Progenitor cell of endocrine pancreas (in vitro differentiated cells): ENCODE results near the gene ACACB. TPM values are rescaled to one million over a fixed set of nuclear protein-coding genes. Genes with fewer than 3 reads are reported as not detected.

Experiments used
- DNase-seq: peaks from one replicate; pipeline ENCODE4 v3.0.0; 2021; ENCODE audit warnings: low spot score; ENCODE audit not compliant: unreplicated experiment
- H3K27ac Mint-ChIP-seq: 2 replicates; pipeline ENCODE4 v1.8.0; 2021; ENCODE audit warnings: mild to moderate bottlenecking, moderate library complexity, mixed read lengths
- H3K27me3 Mint-ChIP-seq: 2 replicates; pipeline ENCODE4 v1.8.0; 2021; ENCODE audit warnings: mixed read lengths
- H3K36me3 Mint-ChIP-seq: 2 replicates; pipeline ENCODE4 v1.8.0; 2022; ENCODE audit warnings: mixed read lengths; ENCODE audit not compliant: insufficient read depth
- H3K4me1 Mint-ChIP-seq: 2 replicates; pipeline ENCODE4 v1.8.0; 2021; ENCODE audit warnings: low read depth, mixed read lengths
- H3K4me3 Mint-ChIP-seq: 2 replicates; pipeline ENCODE4 v1.8.0; 2021; ENCODE audit warnings: low read depth, mild to moderate bottlenecking, moderate library complexity, mixed read lengths
- H3K9me3 Mint-ChIP-seq: 2 replicates; pipeline ENCODE4 v1.8.0; 2021; ENCODE audit warnings: low read depth, mixed read lengths
- long read RNA-seq: library from polyadenylated mRNA; unstranded; transcript quantifications from one replicate; pipeline ENCODE4 v2.0.0, GENCODE V29; 2020
- total RNA-seq: library from RNA; stranded (reverse); gene quantifications from 2 replicates; pipeline ENCODE4 v1.2.1, GENCODE V29; 2021
- TF ChIP-seq, protein P1 (sequence below): fragments of 200-600 bp; sonication (generic); IDR thresholded peaks from one replicate; pipeline ENCODE4 v1.5.0; 2021; ENCODE audit warnings: antibody characterized with exemption, mild to moderate bottlenecking; ENCODE audit not compliant: unreplicated experiment

The ACACB gene
- total RNA-seq, result 38.1 and 47.3 TPM in 2 replicates
- long read RNA-seq, partial matches to known transcripts, result 6 of 13 reads
- long read RNA-seq, other reads (novel, unspliced or antisense), result 4 of 13 reads

DNA sequence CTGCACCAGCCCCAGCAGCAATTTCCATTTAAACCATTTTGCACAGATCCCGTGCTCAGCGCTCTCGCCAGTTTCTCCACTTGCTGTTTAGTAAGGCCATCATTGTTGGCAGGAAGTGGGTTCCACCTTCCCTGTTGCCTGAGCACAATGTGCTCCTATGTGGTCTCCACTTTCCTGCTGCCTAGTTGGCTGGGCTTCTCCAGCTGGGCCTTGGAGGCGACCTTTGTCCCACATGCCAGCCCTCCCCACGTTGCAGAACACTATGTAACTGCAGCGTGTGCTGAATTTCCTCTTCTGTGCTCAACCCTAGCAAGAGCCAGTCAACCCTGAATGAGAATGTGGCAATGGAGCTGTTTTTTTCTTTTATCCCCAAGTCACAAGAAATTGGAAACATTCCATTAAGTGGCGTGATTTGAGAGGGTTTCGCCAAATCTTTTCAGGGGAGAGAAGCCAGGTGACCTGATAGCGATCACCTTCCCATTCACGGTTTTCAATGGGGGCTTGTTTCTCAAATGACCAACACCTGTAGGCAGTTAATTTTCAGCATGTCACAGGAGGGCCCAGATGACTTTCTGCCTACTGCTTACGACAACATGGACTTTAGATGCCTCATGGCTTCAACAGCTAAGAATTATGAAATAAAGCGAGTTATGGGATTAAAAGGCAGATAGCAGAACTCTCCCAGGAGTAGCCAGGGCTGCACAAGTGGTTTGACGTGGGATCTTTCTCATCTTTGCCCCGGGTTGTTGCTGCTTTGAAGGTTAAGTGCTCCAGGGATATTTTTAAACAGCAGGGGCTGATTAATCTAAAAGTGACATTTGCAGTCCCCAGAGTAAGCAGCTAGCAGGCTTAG is at the start of gene ACACB:
ACACB (plus strand) TSS at position 830 of the 853 bp plus-strand sequence. CDS start 22,819 bp downstream, outside the sequence.
- TF ChIP-seq, protein P1, sequence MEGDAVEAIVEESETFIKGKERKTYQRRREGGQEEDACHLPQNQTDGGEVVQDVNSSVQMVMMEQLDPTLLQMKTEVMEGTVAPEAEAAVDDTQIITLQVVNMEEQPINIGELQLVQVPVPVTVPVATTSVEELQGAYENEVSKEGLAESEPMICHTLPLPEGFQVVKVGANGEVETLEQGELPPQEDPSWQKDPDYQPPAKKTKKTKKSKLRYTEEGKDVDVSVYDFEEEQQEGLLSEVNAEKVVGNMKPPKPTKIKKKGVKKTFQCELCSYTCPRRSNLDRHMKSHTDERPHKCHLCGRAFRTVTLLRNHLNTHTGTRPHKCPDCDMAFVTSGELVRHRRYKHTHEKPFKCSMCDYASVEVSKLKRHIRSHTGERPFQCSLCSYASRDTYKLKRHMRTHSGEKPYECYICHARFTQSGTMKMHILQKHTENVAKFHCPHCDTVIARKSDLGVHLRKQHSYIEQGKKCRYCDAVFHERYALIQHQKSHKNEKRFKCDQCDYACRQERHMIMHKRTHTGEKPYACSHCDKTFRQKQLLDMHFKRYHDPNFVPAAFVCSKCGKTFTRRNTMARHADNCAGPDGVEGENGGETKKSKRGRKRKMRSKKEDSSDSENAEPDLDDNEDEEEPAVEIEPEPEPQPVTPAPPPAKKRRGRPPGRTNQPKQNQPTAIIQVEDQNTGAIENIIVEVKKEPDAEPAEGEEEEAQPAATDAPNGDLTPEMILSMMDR, result no peak
- no peak for DNase-seq
- Mint-ChIP-seq H3K27ac (peak within 1 kb of the TSS; percentile 92), H3K27me3 (no peaks in the 10 kb centered on the region), H3K4me1 (peaks cover 32% of the 10 kb centered on the region), H3K4me3 (peak within 1 kb of the TSS; percentile 17), H3K9me3 (no peaks in the 10 kb centered on the region), H3K36me3 (peaks cover 1% of the 10 kb centered on the region)

- Mint-ChIP-seq H3K4me1 (peaks cover 13% of the 10 kb centered on the region), H3K36me3 (peaks cover 21% of the 10 kb centered on the region), H3K27me3 (no peaks in the 10 kb centered on the region), H3K9me3 (peaks cover under 1% of the 10 kb centered on the region), H3K27ac (peak overlapping the region; percentile 92), H3K4me3 (peak overlapping the region; percentile 23)
- TF ChIP-seq, protein P1, result no peak
- no peak for DNase-seq
Measured at GRCh38 chr12:109069307-109070271, 46.8 kb upstream of the ACACB start.

GRCh38 chr12:109074866-109075265 is 41.5 kb upstream of the ACACB start:
- H3K9me3 Mint-ChIP-seq, result peaks cover 8% of the 10 kb centered on the region
- no peak overlapping the region for H3K4me3 Mint-ChIP-seq
- H3K4me1 Mint-ChIP-seq, result peaks cover 3% of the 10 kb centered on the region
- no peak for DNase-seq
- TF ChIP-seq, protein P1, result no peak
- H3K36me3 Mint-ChIP-seq, result peaks cover 46% of the 10 kb centered on the region
- H3K27ac Mint-ChIP-seq, result no peak overlapping the region
- H3K27me3 Mint-ChIP-seq, result no peaks in the 10 kb centered on the region

- no peak for DNase-seq
- Mint-ChIP-seq H3K9me3 (peaks cover 4% of the 10 kb centered on the region), H3K4me3 (no peak overlapping the region), H3K27ac (no peak overlapping the region), H3K4me1 (no peaks in the 10 kb centered on the region), H3K36me3 (peaks cover 24% of the 10 kb centered on the region), H3K27me3 (no peaks in the 10 kb centered on the region)
- TF ChIP-seq, protein P1, result no peak
Measured at GRCh38 chr12:109082751-109083150, 33.6 kb upstream of the ACACB start.

DNA sequence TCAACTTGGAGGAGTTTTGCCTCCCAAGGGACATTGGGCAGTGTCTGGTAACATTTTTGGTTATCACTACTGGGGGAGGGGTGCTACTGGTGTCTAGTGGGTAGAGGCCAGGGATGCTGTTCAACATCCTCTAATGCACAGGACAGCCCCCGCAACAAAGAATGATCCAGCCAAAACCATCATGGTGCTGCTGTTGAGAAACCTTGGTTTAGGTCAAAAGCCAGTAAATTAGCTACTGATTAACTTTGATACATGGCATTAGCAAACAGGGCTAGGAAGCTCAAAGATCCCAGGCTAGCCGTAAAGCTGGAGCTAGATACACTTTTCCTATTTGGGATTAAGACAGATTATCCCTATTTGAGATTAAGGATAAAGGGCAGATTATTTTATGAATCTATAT is 32.0 kb upstream of the ACACB start:
- TF ChIP-seq, protein P1, result no peak
- Mint-ChIP-seq H3K4me3 (no peak overlapping the region), H3K9me3 (no peaks in the 10 kb centered on the region), H3K4me1 (no peaks in the 10 kb centered on the region), H3K27me3 (no peaks in the 10 kb centered on the region), H3K27ac (no peak overlapping the region), H3K36me3 (peaks cover 16% of the 10 kb centered on the region)
- DNase-seq, result no peak
